Panc1 (cell line): Measurements from ENCODE around the gene CCR7. TPM values are rescaled to one million over a fixed set of nuclear protein-coding genes. Genes with fewer than 3 reads are reported as not detected.
A peak's percentile ranks its signal among the peaks of the same experiment; 100 is the strongest.

Source experiments
- ATAC-seq: fragments of 200-7000 bp; cut with Tn5 transposase; 2 replicates; pipeline ENCODE4 v1.9.1; 2020; ENCODE audit warnings: mild to moderate bottlenecking, moderate library complexity
- BruUV-seq: library from RNA; stranded (reverse); fragments of 400-500 nt; replicated peaks from 2 replicates; lab custom pipeline; 2021; lab: Mats Ljungman, UMichigan
- CTCF ChIA-PET: fragments of 300-600 bp; sonication (Branson Sonifier 250); formaldehyde crosslinking; loops from one replicate; lab custom pipeline; 2022; ENCODE audit warnings: antibody characterized with exemption; lab: Charles Lee
- POLR2A ChIA-PET: fragments of 300-600 bp; sonication (Branson Sonifier 250); formaldehyde crosslinking; loops from one replicate; lab custom pipeline; 2022; ENCODE audit warnings: antibody characterized with exemption; lab: Charles Lee
- DNase-seq: peaks from one replicate; pipeline ENCODE4 v3.0.0-alpha.2; 2010; ENCODE audit warnings: low read depth, low spot score
- H3K27ac ChIP-seq: 2 replicates; pipeline ENCODE4 v1.5.1; 2011; ENCODE audit warnings: mild to moderate bottlenecking, low read length, inconsistent platforms
- H3K27me3 ChIP-seq: fragments of 200-500 bp; sonication (Bioruptor generic); 2 replicates; pipeline ENCODE4 v1.6.0; 2014; ENCODE audit warnings: low read length, inconsistent platforms; ENCODE audit not compliant: control insufficient read depth, insufficient read depth
- H3K36me3 ChIP-seq: fragments of 200-500 bp; sonication (Bioruptor generic); 2 replicates; pipeline ENCODE4 v1.5.1; 2014; ENCODE audit warnings: inconsistent platforms, mild to moderate bottlenecking, low read length, moderate library complexity; ENCODE audit not compliant: control insufficient read depth, insufficient read depth
- H3K4me1 ChIP-seq: 2 replicates; pipeline ENCODE4 v1.5.1; 2011; ENCODE audit warnings: inconsistent platforms, mild to moderate bottlenecking, low read length, moderate library complexity; ENCODE audit not compliant: control insufficient read depth, insufficient read depth
- H3K4me3 ChIP-seq, 2 experiments: 2 replicates each; pipeline ENCODE4 v1.5.1; 2011 to 2012; ENCODE audit warnings: low read depth in 2 of 2, low read length in 2 of 2, mild to moderate bottlenecking in 2 of 2, inconsistent platforms in 1 of 2, moderate library complexity in 1 of 2
- H3K9me3 ChIP-seq: fragments of 200-500 bp; sonication (Bioruptor generic); 2 replicates; pipeline ENCODE4 v1.5.1; 2014; ENCODE audit warnings: low read depth, mild to moderate bottlenecking, inconsistent platforms, low read length, moderate library complexity; ENCODE audit not compliant: control insufficient read depth, insufficient read depth
- CTCF ChIP-seq: fragments of 450-650 bp; IDR thresholded peaks from 2 replicates; pipeline ENCODE4 v1.5.1; 2017; ENCODE audit warnings: mild to moderate bottlenecking
- POLR2AphosphoS5 ChIP-seq: IDR thresholded peaks from 2 replicates; pipeline ENCODE4 v1.6.1; 2012; ENCODE audit warnings: mild to moderate bottlenecking, low read depth, low read length, moderate library complexity
- SIN3A ChIP-seq: IDR thresholded peaks from 2 replicates; pipeline ENCODE4 v1.6.1; 2012; ENCODE audit warnings: low read depth, mild to moderate bottlenecking, low read length, moderate library complexity, borderline replicate concordance; ENCODE audit not compliant: insufficient read depth
- TCF7L2 ChIP-seq: IDR thresholded peaks from 2 replicates; pipeline ENCODE4 v1.6.1; 2011; ENCODE audit warnings: mild to moderate bottlenecking, low read depth, low read length, inconsistent platforms
- in situ Hi-C: cut with HindIII; loops from 2 replicates; pipeline ENCODE4 v1.10.0; 2016; ENCODE audit warnings: low sequenced_read_pairs, low pct_unique_long_range_greater_than_20kb
- intact Hi-C: fragments of 100-400 bp; cut with micrococcal nuclease; formaldehyde crosslinking; loops from one replicate; pipeline ENCODE4 v1.10.0; 2022; ENCODE audit not compliant: unreplicated experiment
- total RNA-seq: library from RNA; stranded (reverse); gene quantifications from one replicate; pipeline ENCODE4 v1.2.1, GENCODE V29; 2021; ENCODE audit not compliant: unreplicated experiment
- TF ChIP-seq, protein P1 (sequence below), 2 experiments: IDR thresholded peaks; 2 replicates each; pipeline ENCODE4 v1.6.1; 2011 to 2012; ENCODE audit warnings: low read depth in 2 of 2, control low read depth in 1 of 2, low read length in 1 of 2, mild to moderate bottlenecking in 1 of 2, moderate library complexity in 1 of 2; ENCODE audit not compliant: insufficient read depth in 1 of 2

CCR7 gene
- total RNA-seq, 1 experiment from 2014 or later, result 0.44 TPM

DNA sequence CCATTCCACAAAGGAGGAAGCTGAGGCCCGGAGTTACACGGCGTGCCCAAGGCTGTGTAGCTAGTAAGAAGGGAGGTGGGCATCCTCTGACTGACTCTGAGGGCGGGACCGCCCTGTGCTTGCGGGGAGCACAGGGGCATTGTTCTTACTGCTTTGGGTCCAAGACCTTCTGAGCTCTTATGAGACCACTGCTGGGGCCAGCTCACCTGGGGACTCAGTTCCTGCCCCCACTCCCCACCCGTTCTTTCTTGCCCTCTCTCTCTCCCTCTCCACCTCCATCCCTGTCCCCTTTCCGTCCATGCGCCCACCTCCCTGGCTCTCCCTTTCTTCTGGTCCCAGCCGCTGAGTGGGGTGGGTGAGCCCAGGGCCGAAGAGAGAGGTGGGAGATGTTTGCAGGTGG is 19.6 kb downstream of the CCR7 start:
- no peak for ATAC-seq
- H3K4me3 ChIP-seq, result no peak overlapping the region
- in situ Hi-C loops (no loop called here), intact Hi-C loops (no loop called here)
- no peaks in the 10 kb centered on the region for H3K36me3 ChIP-seq
- no TSS peak for BruUV-seq
- H3K27me3 ChIP-seq, result no peaks in the 10 kb centered on the region
- H3K27ac ChIP-seq, result no peak overlapping the region
- no peak for DNase-seq
- TF ChIP-seq POLR2AphosphoS5 (no peak), TCF7L2 (no peak), SIN3A (no peak), CTCF (no peak)
- TF ChIP-seq, protein P1, sequence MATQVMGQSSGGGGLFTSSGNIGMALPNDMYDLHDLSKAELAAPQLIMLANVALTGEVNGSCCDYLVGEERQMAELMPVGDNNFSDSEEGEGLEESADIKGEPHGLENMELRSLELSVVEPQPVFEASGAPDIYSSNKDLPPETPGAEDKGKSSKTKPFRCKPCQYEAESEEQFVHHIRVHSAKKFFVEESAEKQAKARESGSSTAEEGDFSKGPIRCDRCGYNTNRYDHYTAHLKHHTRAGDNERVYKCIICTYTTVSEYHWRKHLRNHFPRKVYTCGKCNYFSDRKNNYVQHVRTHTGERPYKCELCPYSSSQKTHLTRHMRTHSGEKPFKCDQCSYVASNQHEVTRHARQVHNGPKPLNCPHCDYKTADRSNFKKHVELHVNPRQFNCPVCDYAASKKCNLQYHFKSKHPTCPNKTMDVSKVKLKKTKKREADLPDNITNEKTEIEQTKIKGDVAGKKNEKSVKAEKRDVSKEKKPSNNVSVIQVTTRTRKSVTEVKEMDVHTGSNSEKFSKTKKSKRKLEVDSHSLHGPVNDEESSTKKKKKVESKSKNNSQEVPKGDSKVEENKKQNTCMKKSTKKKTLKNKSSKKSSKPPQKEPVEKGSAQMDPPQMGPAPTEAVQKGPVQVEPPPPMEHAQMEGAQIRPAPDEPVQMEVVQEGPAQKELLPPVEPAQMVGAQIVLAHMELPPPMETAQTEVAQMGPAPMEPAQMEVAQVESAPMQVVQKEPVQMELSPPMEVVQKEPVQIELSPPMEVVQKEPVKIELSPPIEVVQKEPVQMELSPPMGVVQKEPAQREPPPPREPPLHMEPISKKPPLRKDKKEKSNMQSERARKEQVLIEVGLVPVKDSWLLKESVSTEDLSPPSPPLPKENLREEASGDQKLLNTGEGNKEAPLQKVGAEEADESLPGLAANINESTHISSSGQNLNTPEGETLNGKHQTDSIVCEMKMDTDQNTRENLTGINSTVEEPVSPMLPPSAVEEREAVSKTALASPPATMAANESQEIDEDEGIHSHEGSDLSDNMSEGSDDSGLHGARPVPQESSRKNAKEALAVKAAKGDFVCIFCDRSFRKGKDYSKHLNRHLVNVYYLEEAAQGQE (IDR thresholded peaks at IDR 0.05; ENCODE audit: insufficient read depth in 1 of 2, low read depth in 2 of 2, low read length in 1 of 2), result no peak
- POLR2A ChIA-PET, result no interaction called here
- CTCF ChIA-PET, result no interaction called here
- peaks cover 12% of the 10 kb centered on the region for H3K4me1 ChIP-seq
- H3K9me3 ChIP-seq, result no peaks in the 10 kb centered on the region

DNA sequence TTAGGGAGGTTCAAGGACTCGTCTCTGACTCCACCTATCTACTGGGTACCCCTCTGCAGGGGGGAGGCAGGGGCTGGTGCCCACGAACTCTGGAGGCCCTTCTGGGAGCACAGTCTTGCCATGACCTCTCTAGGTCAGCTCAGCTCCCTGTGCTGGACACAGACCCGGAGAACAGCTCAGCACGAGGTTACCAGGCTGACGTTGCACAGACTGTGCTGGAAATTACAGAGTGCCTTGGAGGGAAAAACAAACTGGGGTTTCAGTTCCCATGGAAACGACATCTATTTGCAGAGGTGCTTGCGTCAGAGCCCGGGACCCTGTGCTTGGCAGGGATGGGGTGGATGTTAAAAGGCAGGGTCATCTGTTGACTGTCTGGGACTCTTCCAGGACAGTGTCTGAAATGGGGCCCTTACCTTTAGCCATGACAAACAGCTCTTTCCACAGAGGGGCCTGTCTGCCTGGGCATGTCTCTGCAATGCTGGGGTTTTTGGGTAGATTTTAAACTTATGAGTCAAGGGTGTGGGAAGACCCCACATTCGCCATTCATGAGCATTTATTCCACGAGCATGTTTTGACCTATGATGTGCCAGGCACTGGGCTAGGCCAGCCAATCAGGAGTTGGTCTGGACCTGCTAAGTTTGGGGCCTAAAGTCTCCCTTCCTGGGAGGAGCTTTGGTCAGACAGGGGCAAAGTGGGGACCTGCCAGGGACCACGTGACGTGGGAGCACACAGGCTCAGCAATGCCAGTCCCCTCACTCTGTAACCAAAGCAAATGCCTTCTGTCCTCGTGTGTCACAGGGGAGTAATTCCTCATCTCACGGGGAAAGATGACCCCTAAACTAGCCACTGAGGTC is 22.5 kb downstream of the CCR7 start:
- no peak for DNase-seq
- Histone ChIP-seq H3K27me3 (no peaks in the 10 kb centered on the region), H3K36me3 (no peaks in the 10 kb centered on the region), H3K4me3 (no peak overlapping the region), H3K4me1 (no peaks in the 10 kb centered on the region), H3K27ac (no peak overlapping the region), H3K9me3 (no peaks in the 10 kb centered on the region)
- intact Hi-C loops (no loop called here), in situ Hi-C loops (no loop called here)
- no TSS peak for BruUV-seq
- TF ChIP-seq, protein P1 (IDR thresholded peaks at IDR 0.05; ENCODE audit: insufficient read depth in 1 of 2, low read depth in 2 of 2, low read length in 1 of 2), result no peak
- TF ChIP-seq SIN3A (no peak), POLR2AphosphoS5 (no peak), CTCF (no peak)
- ChIA-PET POLR2A (interaction anchor here (0.5 to 0.6 kb wide), 2 partner anchors 12 to 20 kb away, joined by 3 to 4 read pairs; no protein-coding TSS in a partner anchor), CTCF (interaction anchor here (0.5 kb wide), 1 partner anchor 1063 kb away, joined by 5 read pairs; no protein-coding TSS in a partner anchor)
- ATAC-seq, result 0 out of 2 replicates have a peak, but pooled peaks have one; percentile 31
